Measurements from ENCODE around the gene LHX6. TPM values are rescaled to one million over a fixed set of nuclear protein-coding genes. Genes with fewer than 3 reads are reported as not detected.

Gene LHX6
- total and polyA plus RNA-seq, 2 of the 4 experiments (the other 2 are of a cell fraction): under 0.01 to 0.05 TPM

GRCh38 chr9:122222791-122223190 lies 6.0 kb downstream of the LHX6 start:
- Histone ChIP-seq H4K5ac (ENCODE audit: low read depth, low read length) (no peak overlapping the region), H3K27me3 (ENCODE audit: control insufficient read depth, insufficient read depth, low read length) (peaks cover 99% of the 10 kb centered on the region), H3K36me3 (ENCODE audit: control insufficient read depth, insufficient read depth, low read length) (no peaks in the 10 kb centered on the region), H4K8ac (ENCODE audit: low read depth in 2 of 2, low read length in 2 of 2) (no peak overlapping the region), H3K27ac (ENCODE audit: insufficient read depth, low read length) (no peak overlapping the region), H4K20me1 (ENCODE audit: insufficient read depth, low read length) (peaks cover 18% of the 10 kb centered on the region; the same call in 1 of the 2 replicates), H2BK15ac (ENCODE audit: low read depth, low read length) (no peak overlapping the region), H3K9ac (ENCODE audit: low read depth, low read length) (no peak overlapping the region), H2AK9ac (replicated peaks; ENCODE audit: low read depth, low read length, poor library complexity) (no peak overlapping the region), H3K9me1 (ENCODE audit: insufficient read depth, low read length) (0 out of 2 replicates have a peak, but pooled peaks cover 4% of the 10 kb centered on the region), H3K18ac (ENCODE audit: low read depth, low read length) (no peak overlapping the region), H3K4me1 (ENCODE audit: control insufficient read depth, insufficient read depth, low read length) (peaks cover 2% of the 10 kb centered on the region; the same call in 1 of the 2 replicates), H3K4me2 (ENCODE audit: low read depth, low read length) (no peak overlapping the region), H4K91ac (ENCODE audit: insufficient read depth, low read depth, low read length) (no peak overlapping the region), H2BK120ac (ENCODE audit: low read depth, low read length) (no peak overlapping the region), H3K9me3 (ENCODE audit: control insufficient read depth, insufficient read depth, low read length) (peaks cover 6% of the 10 kb centered on the region), H2AK5ac (ENCODE audit: low read depth, low read length) (no peak overlapping the region), H3K79me1 (ENCODE audit: low read depth in 1 of 2, low read length in 2 of 2) (no peaks in the 10 kb centered on the region), H3K4ac (ENCODE audit: low read depth, low read length) (no peak overlapping the region), H3K23ac (ENCODE audit: low read depth, low read length) (no peak overlapping the region), H3K14ac (replicated peaks; ENCODE audit: low read depth, low read length) (no peak overlapping the region), H2BK5ac (ENCODE audit: low read depth, low read length, poor library complexity, severe bottlenecking) (no peak overlapping the region), H2AFZ (replicated peaks; ENCODE audit: low read length, poor library complexity) (no peak overlapping the region), H3K56ac (ENCODE audit: extremely low read depth, insufficient read depth, low read length) (no peak overlapping the region), H2BK20ac (ENCODE audit: low read depth, low read length) (no peak overlapping the region), H3K4me3 (ENCODE audit: insufficient read depth, low read depth, low read length) (no peak overlapping the region)
- no peak for TF ChIP-seq BHLHE40 (IDR thresholded peaks at IDR 0.05; ENCODE audit: low read depth, low read length)
- no peak for TF ChIP-seq CTCF (conservative IDR thresholded peaks at IDR 0.05; ENCODE audit: low read depth, low read length)
- TF ChIP-seq RFX5 (IDR thresholded peaks at IDR 0.05; ENCODE audit: low read depth, low read length): no peak
- TF ChIP-seq RCOR1 (IDR thresholded peaks at IDR 0.05; ENCODE audit: insufficient replicate concordance, low read length): no peak
- no peak for TF ChIP-seq MAFK (IDR thresholded peaks at IDR 0.05; ENCODE audit: low read depth, low read length)
- TF ChIP-seq ELK1 (IDR thresholded peaks at IDR 0.05; ENCODE audit: borderline replicate concordance, low read depth, low read length): no peak
- TF ChIP-seq CEBPB (IDR thresholded peaks at IDR 0.05; ENCODE audit: low read depth, low read length): no peak
- TF ChIP-seq RAD21 (IDR thresholded peaks at IDR 0.05; ENCODE audit: low read length): no peak
- no peak for TF ChIP-seq SMC3 (IDR thresholded peaks at IDR 0.05; ENCODE audit: low read depth, low read length)
- TF ChIP-seq CHD1 (IDR thresholded peaks at IDR 0.05; ENCODE audit: low read depth, low read length): no peak
- no peak for TF ChIP-seq FOS (IDR thresholded peaks at IDR 0.05; ENCODE audit: low read depth, low read length)
- TF ChIP-seq MXI1 (IDR thresholded peaks at IDR 0.05; ENCODE audit: borderline replicate concordance, low read depth, low read length): no peak
- no peak for TF ChIP-seq MAZ (IDR thresholded peaks at IDR 0.05; ENCODE audit: borderline replicate concordance, low read depth, low read length)
- TF ChIP-seq NFE2L2 (IDR thresholded peaks at IDR 0.05; ENCODE audit: low read depth, low read length): no peak
- no peak for TF ChIP-seq USF2 (IDR thresholded peaks at IDR 0.05; ENCODE audit: low read depth, low read length)
- TF ChIP-seq POLR2A (IDR thresholded peaks at IDR 0.05; ENCODE audit: low read depth, low read length): no peak
- in situ Hi-C loops (cut with MboI; ENCODE audit: low sequenced_read_pairs) (no loop called here), dilution Hi-C loops (cut with HindIII; ENCODE audit: low sequenced_read_pairs, unreplicated experiment) (no loop called here), intact Hi-C loops (cut with micrococcal nuclease) (no loop called here)
- POLR2A ChIA-PET (ENCODE audit: unreplicated experiment): no interaction called here
- CTCF ChIA-PET: interaction anchor here (1.2 kb wide), 1 partner anchor 100 kb away, joined by 3 read pairs; no protein-coding TSS in a partner anchor
- ATAC-seq (ENCODE audit: low read depth) (no peak), DNase-seq (no peak)
- WGBS, 2 experiments (ENCODE audit: extremely low coverage in 2 of 2, insufficient read length in 1 of 2): no CpG with 5 or more reads among the region's 5 CpGs
- no TSS peak for BruUV-seq (replicated peaks)
